Upper lobe of left lung (tissue), 6 donors: Measurements from ENCODE around the gene GPC5. TPM values are rescaled to one million over a fixed set of nuclear protein-coding genes. Genes with fewer than 3 reads are reported as not detected.

Source experiments
- ATAC-seq, 2 donors: fragments of 200-7000 bp; cut with Tn5 transposase; one replicate each; pipeline ENCODE4 v1.9.1; 2022; ENCODE audit warnings: mild to moderate bottlenecking in 2 of 2, moderate library complexity in 2 of 2; ENCODE audit not compliant: low FRiP score in 2 of 2
- DNase-seq, 2 donors: peaks; one replicate each; pipeline ENCODE4 v3.0.0-alpha.2; 2019 to 2020
- H3K27ac ChIP-seq, 4 donors: fragments of 200-600 bp; sonication (generic); one replicate each; pipeline ENCODE4 v1.5.1; 2016 to 2019
- H3K27me3 ChIP-seq, 4 donors: fragments of 200-600 bp; sonication (generic); one replicate each; pipeline ENCODE4 v1.5.1; 2017 to 2019
- H3K36me3 ChIP-seq, 4 donors: fragments of 200-600 bp; sonication (generic); one replicate each; pipeline ENCODE4 v1.5.1; 2016 to 2019
- H3K4me1 ChIP-seq, 4 donors: fragments of 200-600 bp; sonication (generic); one replicate each; pipeline ENCODE4 v1.5.1; 2018 to 2019
- H3K4me3 ChIP-seq, 4 donors: fragments of 200-600 bp; sonication (generic); one replicate each; pipeline ENCODE4 v1.5.1; 2017 to 2019; ENCODE audit warnings: mild to moderate bottlenecking in 2 of 4, moderate library complexity in 1 of 4
- H3K9me3 ChIP-seq, 4 donors: fragments of 200-600 bp; sonication (generic); one replicate each; pipeline ENCODE4 v1.5.1; 2018 to 2019
- EP300 ChIP-seq, 4 donors: sonication (generic); formaldehyde crosslinking; IDR thresholded peaks; one replicate each; pipeline ENCODE4 v1.5.1; 2017; ENCODE audit warnings: antibody characterized with exemption in 4 of 4, control low read depth in 2 of 4
- POLR2A ChIP-seq, 4 donors: fragments of 450-650 bp; IDR thresholded peaks; one replicate each; pipeline ENCODE4 v1.5.1; 2016 to 2017; ENCODE audit warnings: antibody characterized with exemption in 4 of 4, mild to moderate bottlenecking in 2 of 4
- POLR2AphosphoS5 ChIP-seq, 2 donors: sonication (generic); formaldehyde crosslinking; IDR thresholded peaks; one replicate each; pipeline ENCODE4 v1.5.1; 2017; ENCODE audit warnings: antibody characterized with exemption in 2 of 2
- WGBS, 2 donors: methylation state at CpG; one replicate each; pipeline ENCODE4 v1.1.5; 2017 to 2018; 5-methylcytosine and 5-hydroxymethylcytosine counted together
- total RNA-seq, 6 donors: library from RNA; depleted of rRNA in 4 of 6; stranded (reverse); fragments of >200 nt in 4 of 6; gene quantifications; one replicate each; pipeline versions ENCODE4 v1.1.0 to v1.2.1, GENCODE V29; 2016 to 2021
- TF ChIP-seq, protein P1 (sequence below), 6 experiments: fragments of 450-650 bp in 4 of 6; fragments of 200-600 bp in 2 of 6; sonication (generic) in 2 of 6; IDR thresholded peaks; one replicate each; pipeline ENCODE4 v1.5.1; 2016 to 2019; ENCODE audit warnings: antibody characterized with exemption in 6 of 6
- donor health status: DM: no; HTN: no; CAD: no; lungs with moderate emphysema.
- donor health status: DM: no; HTN: yes; CAD: no; lungs with severe emphysema.

Gene GPC5
- total RNA-seq, 6 donors from 2014 or later: 7.6 to 51.4 (median 12.8) TPM

DNA sequence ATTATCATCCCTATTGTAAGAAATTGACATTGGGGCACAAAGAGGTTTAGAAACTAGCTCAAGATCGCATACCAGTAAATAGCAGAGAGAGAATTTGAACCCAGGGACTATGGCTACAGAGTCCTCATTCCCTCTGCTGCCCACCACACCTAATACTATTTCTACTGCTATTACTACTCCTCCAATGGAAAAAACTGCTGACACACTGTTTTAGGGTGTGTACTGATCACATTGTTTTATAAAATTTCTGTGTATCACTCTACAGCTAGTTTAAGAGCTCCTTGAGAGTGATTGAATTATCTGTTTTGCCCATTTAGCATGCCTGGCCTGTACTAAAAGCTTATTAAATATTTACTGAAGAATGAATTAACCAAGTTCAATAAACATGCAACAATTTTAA is 552.4 kb downstream of the GPC5 start:
- Histone ChIP-seq H3K27ac (no peak overlapping the region), H3K36me3 (no peaks in the 10 kb centered on the region), H3K9me3 (no peaks in the 10 kb centered on the region), H3K4me3 (no peak overlapping the region), H3K27me3 (no peaks in the 10 kb centered on the region), H3K4me1 (no peaks in the 10 kb centered on the region)
- WGBS, 2 donors: 75 to 100% methylated on average over 1 of the region's 1 CpG
- ATAC-seq (no peak), DNase-seq (no peak)
- TF ChIP-seq POLR2A (IDR thresholded peaks at IDR 0.05): no peak
- no peak for TF ChIP-seq EP300 (IDR thresholded peaks at IDR 0.05)
- TF ChIP-seq, protein P1, sequence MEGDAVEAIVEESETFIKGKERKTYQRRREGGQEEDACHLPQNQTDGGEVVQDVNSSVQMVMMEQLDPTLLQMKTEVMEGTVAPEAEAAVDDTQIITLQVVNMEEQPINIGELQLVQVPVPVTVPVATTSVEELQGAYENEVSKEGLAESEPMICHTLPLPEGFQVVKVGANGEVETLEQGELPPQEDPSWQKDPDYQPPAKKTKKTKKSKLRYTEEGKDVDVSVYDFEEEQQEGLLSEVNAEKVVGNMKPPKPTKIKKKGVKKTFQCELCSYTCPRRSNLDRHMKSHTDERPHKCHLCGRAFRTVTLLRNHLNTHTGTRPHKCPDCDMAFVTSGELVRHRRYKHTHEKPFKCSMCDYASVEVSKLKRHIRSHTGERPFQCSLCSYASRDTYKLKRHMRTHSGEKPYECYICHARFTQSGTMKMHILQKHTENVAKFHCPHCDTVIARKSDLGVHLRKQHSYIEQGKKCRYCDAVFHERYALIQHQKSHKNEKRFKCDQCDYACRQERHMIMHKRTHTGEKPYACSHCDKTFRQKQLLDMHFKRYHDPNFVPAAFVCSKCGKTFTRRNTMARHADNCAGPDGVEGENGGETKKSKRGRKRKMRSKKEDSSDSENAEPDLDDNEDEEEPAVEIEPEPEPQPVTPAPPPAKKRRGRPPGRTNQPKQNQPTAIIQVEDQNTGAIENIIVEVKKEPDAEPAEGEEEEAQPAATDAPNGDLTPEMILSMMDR (IDR thresholded peaks at IDR 0.05): no peak
- TF ChIP-seq POLR2AphosphoS5 (IDR thresholded peaks at IDR 0.05): no peak

- Histone ChIP-seq H3K9me3 (no peaks in the 10 kb centered on the region), H3K4me1 (no peaks in the 10 kb centered on the region), H3K27ac (no peak overlapping the region), H3K4me3 (no peak overlapping the region), H3K36me3 (no peaks in the 10 kb centered on the region), H3K27me3 (no peaks in the 10 kb centered on the region)
- DNase-seq: no peak
- peak in 1 of 2 donors; percentile 19 for ATAC-seq
- TF ChIP-seq EP300 (IDR thresholded peaks at IDR 0.05): no peak
- TF ChIP-seq, protein P1 (IDR thresholded peaks at IDR 0.05): no peak
- no peak for TF ChIP-seq POLR2AphosphoS5 (IDR thresholded peaks at IDR 0.05)
- TF ChIP-seq POLR2A (IDR thresholded peaks at IDR 0.05): no peak
- 89 to 100% methylated on average over 1 of the region's 1 CpG for whole genome bisulfite sequencing, 2 donors
Measured at GRCh38 chr13:91955546-91956355, 557.3 kb downstream of the GPC5 start.

DNA sequence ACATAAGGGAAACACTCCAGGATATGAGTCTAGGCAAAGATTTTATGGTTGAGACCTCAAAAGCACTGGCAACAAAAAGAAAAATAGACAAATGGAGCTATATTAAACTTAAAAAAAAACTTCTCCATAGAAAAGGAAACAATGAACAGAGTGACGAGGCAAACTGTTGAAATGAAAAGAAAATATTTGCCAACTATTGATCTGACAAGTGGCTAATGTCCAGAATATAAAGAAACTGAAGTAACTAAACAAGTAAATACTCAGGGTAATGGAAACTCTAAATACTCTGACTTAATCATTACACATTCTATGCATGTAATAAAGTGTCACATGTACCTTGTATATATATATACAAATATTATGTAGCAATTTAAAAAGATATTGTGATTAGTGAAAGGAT is 562.5 kb downstream of the GPC5 start:
- Histone ChIP-seq H3K4me1 (no peaks in the 10 kb centered on the region), H3K27ac (no peak overlapping the region), H3K4me3 (no peak overlapping the region), H3K36me3 (no peaks in the 10 kb centered on the region), H3K27me3 (no peaks in the 10 kb centered on the region), H3K9me3 (peaks cover 0 to 7% (median 0%) of the 10 kb centered on the region in 4 donors)
- 59 to 62% methylated on average over 1 of the region's 1 CpG for WGBS, 2 donors
- DNase-seq: no peak
- TF ChIP-seq, protein P1 (IDR thresholded peaks at IDR 0.05): no peak
- TF ChIP-seq POLR2A (IDR thresholded peaks at IDR 0.05): no peak
- TF ChIP-seq POLR2AphosphoS5 (IDR thresholded peaks at IDR 0.05): no peak
- TF ChIP-seq EP300 (IDR thresholded peaks at IDR 0.05): no peak
- ATAC-seq: no peak

- Histone ChIP-seq H3K4me1 (no peaks in the 10 kb centered on the region), H3K36me3 (no peaks in the 10 kb centered on the region), H3K9me3 (peaks cover 0 to 7% (median 0%) of the 10 kb centered on the region in 4 donors), H3K27ac (no peak overlapping the region), H3K4me3 (no peak overlapping the region), H3K27me3 (no peaks in the 10 kb centered on the region)
- DNase-seq (no peak), ATAC-seq (no peak)
- TF ChIP-seq, protein P1 (IDR thresholded peaks at IDR 0.05): no peak
- TF ChIP-seq EP300 (IDR thresholded peaks at IDR 0.05) (no peak), POLR2AphosphoS5 (IDR thresholded peaks at IDR 0.05) (no peak), POLR2A (IDR thresholded peaks at IDR 0.05) (no peak)
Measured at GRCh38 chr13:91962946-91963345, 564.5 kb downstream of the GPC5 start.

DNA sequence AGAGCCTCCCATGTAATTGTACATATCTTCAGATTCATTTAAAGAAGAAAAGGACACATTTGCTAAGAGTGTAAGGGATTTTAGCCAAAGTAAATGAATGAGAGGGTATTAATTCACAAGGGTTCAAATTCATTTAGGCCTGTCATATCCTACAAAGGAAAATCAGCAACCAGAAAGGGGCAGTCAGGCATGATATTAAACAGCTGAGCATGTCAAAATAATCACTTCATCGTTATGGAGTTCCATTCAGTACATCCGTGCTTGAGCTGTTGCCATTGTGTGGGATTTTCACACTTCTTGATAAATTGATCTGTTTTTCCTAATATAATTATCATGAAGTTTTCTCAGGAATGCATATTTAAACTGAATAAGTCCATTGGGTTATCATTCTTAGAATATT is 567.1 kb downstream of the GPC5 start:
- no peaks in the 10 kb centered on the region for H3K36me3 ChIP-seq
- WGBS, 2 donors: 83 to 89% methylated on average over 2 of the region's 2 CpGs
- no peak for DNase-seq
- no peaks in the 10 kb centered on the region for H3K27me3 ChIP-seq
- TF ChIP-seq EP300 (IDR thresholded peaks at IDR 0.05) (no peak), POLR2AphosphoS5 (IDR thresholded peaks at IDR 0.05) (no peak), POLR2A (IDR thresholded peaks at IDR 0.05) (no peak)
- TF ChIP-seq, protein P1 (IDR thresholded peaks at IDR 0.05): no peak
- no peak overlapping the region for H3K4me3 ChIP-seq
- no peak for ATAC-seq
- H3K4me1 ChIP-seq: no peaks in the 10 kb centered on the region
- no peak overlapping the region for H3K27ac ChIP-seq
- peaks cover 0 to 7% (median 0%) of the 10 kb centered on the region in 4 donors for H3K9me3 ChIP-seq
